Activated CD4-positive, alpha-beta T cell treated with anti-CD3 and anti-CD28 coated beads for 48 hours (primary cell): Measurements from ENCODE around the gene FCHSD1.
A peak's percentile ranks its signal among the peaks of the same experiment; 100 is the strongest.

ENCODE experiments used
- DNase-seq: peaks from one replicate; pipeline ENCODE4 v3.0.0-alpha.2; 2020

FCHSD1 gene

DNA sequence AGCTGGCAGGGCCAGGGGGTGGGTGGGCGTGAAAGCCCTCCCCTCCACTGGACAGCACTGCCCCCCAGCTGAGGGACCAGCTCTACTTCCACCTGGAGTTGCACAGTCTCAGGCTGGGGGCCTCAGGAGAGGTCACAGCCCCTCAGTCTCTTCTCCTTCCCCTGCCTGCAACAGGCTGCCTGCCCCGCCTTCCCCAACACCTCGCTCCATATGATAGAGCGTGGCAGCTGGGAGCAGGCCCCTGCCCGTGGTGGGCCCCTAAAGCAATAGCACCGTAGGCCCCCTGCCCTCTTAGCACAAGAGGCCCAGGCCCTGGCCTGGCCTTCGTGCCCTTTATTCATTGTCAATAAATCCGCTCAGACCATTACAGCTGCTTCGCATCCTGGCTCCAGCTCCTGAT, 10.5 kb downstream of the FCHSD1 start:
- no peak for DNase-seq

DNA sequence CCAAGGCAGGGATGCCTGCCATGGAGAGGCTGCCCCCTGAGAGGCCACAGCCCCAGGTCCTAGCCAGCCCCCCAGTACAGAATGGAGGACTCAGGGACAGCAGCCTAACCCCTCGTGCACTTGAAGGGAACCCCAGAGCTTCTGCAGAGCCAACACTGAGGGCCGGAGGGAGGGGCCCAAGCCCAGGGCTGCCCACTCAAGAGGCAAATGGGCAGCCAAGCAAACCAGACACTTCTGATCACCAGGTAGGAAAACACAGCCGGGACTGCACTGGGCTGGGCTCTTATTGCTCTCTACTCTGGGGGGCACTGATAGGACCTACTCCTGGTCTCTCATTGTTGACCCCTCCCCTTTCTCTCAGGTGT, 11.2 kb downstream of the FCHSD1 start:
- no peak for DNase-seq

GRCh38 chr5:141639357-141640050, 11.7 kb downstream of the FCHSD1 start:
- DNase-seq = no peak

DNA sequence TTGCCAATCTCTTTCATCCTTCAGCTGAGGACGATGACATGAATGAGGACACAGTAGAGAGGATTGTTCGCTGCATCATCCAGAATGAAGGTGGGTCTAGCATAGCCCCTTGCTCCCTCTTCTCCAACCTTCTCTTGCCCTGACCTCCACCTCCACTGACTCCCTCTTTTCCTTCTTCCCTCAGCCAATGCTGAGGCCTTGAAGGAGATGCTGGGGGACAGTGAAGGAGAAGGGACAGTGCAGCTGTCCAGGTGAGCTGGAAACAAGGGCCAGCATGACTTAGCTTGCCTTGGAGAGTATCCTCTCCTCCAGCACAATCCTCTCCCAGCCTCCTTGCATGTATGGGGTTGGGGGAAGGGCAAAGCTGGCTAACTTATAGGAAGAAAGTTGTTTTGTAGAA, 12.4 kb downstream of the FCHSD1 start:
- DNase-seq = no peak

DNA sequence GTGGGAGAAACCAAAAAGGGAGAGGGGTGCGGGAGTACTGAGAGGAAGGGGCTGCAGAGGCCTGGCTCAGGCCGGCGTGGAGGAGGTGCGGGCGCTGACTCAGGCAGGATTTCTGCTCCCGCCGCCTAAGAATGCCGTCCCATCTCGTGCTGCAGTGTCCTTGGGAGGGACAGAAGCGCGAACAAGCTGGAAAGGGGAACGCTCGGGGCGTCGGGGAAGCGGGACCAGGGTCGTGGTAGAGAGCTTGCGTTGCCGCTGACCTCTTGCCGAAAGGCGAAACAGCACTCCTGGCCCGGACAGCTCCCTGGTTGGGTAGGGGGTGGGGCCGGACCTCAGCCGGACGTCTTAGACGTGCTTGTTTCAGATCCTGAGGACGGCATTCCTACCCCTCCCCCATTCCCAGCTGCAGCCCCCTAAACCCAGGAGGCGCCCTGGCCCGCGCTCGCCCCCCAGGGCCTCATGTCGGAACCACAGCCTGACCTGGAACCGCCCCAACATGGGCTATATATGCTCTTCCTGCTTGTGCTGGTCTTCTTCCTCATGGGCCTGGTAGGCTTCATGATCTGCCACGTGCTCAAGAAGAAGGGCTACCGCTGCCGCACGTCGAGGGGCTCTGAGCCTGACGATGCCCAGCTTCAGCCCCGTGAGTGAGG, 13.3 kb downstream of the FCHSD1 start:
- peak; percentile 69 for DNase-seq

- peak; percentile 63 for DNase-seq
Measured at GRCh38 chr5:141637123-141637766, 14.0 kb downstream of the FCHSD1 start.

GRCh38 chr5:141636413-141637122, 14.7 kb downstream of the FCHSD1 start, which contains the start of the genes HDAC3 and RELL2:
HDAC3 (minus strand) TSS chr5:141636849; CDS start chr5:141636790, 59 bp downstream.
RELL2 (plus strand) TSS chr5:141636997; CDS start chr5:141638226, 1,229 bp downstream.
- DNase-seq = peak; percentile 96

DNA sequence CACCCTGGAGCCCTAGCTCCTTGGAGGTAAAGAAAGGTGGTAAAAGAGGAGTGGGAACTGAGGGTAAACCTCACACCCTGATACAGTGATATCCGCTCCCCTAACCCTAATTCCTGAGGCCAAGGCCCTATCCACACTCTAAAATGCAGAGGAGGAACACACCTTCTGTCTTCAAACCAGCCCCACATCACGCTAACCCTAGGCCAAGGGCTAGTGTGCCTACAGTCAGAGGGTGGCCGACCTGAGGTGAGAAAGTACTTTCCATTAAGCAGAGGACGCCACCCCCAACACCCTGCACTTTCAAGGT, 15.2 kb downstream of the FCHSD1 start:
- no peak for DNase-seq

- DNase-seq = no peak
Measured at GRCh38 chr5:141635646-141636045, 15.6 kb downstream of the FCHSD1 start.

DNA sequence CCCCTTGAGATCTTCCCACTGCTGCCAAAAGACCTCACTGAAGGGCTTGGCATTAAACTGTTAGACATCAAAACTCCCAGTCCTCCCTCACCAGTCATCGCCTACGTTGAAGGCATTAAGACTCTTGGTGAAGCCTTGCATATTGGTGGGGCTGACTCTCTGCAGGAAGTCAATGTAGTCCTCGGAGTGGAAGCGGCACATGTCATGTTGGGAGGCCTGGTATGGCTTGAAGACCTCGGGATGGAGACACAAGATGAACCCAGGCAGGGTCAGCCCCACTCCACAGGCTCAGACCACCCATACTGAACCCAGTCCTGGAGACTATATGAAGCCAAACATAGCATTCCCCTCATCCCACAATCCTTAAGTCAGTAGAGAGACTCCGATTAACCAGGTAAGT, 16.5 kb downstream of the FCHSD1 start:
- DNase-seq = no peak

DNA sequence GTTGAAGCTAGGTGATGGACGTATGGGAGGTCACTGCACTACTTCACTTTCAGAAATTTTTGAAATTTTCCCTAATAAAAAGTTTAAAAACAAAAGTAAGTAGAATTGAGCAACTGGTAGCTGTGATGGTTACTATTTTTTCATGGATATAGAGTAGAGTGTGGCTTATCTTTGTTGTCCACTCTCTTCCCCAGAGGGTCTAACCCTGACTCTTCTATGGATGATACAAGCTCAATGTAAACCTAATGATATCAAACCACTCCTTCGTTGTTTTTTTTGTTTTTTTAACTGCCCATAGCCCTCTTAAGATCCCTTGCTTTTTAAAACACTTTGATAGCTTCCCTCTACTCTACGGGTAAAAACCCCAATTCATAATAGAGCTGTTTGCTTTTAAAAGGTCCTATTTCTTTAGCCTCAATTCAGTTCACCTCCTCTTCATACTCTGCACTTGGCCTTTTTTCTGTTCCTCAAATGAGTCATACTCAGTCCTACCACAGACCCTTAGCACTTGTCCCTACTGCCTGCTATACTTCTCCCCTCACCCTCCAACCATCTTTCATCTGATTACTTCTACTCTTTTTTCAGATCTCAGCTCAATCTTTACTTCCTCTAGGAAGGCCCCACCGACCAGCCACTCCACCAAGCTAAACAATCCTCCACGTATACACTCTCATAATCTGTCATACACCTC, 17.2 kb downstream of the FCHSD1 start:
- no peak for DNase-seq

DNA sequence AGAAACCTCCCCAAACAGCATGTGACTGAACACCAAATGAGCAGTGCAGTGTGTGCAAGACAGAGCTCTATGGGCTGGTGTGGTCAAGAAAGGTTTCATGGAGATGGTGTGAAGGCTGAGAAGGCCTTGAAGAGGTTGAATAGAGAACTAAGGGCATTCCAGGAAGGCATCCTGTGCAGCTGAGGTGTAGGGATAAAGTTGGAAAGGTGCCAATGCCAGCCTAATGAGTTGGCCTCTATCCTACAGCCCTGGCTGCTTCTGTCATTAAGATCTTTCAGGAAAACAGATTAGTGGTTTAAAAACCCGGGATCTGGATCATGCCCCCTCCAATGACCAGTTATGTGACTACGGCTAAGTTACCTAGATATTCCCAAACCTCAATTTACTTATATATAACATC, 18.6 kb downstream of the FCHSD1 start:
- DNase-seq = no peak

DNA sequence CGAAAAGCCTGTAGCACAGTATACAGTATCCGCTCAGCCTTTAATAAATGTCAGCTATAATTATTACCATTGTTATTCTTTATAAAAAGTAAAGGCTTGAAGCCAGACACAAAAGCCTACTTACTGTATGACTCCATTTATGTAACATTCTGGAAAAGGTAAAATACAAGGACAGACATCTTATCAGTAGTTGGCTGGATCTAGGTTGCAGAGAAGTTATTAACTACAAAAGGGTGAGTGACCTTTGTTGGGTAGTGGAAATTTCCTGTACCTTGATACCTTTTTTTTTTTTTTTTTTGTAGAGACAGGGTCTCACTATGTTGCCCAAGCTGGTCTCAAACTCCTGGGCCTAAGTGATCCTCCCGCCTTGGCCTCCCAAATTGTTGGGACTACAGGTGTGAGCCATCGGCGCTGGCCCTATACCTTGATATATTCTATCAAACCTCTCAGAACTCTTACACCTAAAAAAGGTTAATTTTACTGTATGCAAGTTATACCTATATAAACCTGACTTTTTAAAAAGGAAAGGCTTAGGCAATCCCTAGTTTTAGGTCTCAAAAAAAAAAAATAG, 20.6 kb downstream of the FCHSD1 start:
- DNase-seq = no peak

GRCh38 chr5:141628175-141628788, 22.9 kb downstream of the FCHSD1 start:
- no peak for DNase-seq

DNA sequence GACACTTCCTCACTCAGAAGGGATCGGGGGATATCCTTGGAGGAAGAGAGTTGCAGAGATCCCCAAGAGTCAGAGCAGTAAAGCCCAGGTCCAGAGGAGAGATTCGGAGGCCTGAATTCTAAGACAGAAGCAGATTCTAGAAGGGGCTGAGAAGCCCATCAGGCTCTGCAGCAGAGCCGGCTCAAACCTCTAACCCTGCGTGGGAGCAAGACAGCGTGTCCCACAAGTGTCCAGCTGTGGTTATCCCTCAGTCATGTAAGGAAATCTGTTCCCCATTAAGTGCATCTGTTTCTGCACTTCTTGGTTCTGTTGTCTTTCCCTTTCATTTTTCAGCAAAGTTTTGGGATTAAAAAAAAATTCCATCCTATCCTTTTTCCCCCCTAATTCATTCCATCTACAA, 27.6 kb downstream of the FCHSD1 start:
- DNase-seq = no peak

GRCh38 chr5:141623186-141623585, 28.0 kb downstream of the FCHSD1 start:
- DNase-seq = peak; percentile 51

DNA sequence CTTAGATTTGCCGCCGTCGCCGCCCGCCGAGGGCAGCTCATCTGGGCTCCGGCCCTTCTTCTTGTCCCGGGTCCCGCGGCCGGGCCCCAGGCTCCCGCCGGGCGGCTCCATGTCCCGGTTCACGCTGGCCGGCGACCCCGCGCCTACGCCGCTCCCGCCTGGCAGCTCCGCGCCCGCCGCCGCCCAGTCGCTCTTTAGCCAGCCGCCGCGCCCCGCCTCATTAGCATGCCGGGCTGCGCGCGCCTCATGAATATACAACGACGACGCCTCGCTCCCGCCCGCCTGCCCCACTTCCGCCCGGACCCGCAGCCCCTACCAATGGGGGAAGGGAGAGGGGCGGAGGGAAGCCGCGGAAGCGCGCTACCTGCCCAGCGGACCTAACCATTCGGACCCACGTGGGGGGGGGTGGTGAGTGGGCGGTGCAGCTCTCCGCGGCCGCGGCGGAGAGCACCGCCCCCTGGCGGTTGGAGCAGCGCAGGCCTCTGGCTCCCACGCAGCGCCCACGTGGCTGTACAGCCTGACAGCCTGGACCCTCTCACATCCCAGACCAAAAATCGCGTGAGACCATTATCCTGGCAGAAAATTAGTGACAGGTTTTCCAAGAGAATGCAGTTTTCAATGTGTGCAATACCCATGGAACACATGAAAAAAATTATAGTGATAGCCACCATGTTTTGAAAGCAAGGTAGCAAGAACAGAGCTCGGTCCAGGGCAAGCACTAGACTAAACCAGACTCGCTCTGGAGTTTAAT, 32.2 kb downstream of the FCHSD1 start, which contains the start of gene DIAPH1:
Gene DIAPH1 (minus strand): TSS at position 197 of the 751 bp plus-strand sequence. CDS start 86 bp downstream, at position 111.
- DNase-seq = peak; percentile 99

DNA sequence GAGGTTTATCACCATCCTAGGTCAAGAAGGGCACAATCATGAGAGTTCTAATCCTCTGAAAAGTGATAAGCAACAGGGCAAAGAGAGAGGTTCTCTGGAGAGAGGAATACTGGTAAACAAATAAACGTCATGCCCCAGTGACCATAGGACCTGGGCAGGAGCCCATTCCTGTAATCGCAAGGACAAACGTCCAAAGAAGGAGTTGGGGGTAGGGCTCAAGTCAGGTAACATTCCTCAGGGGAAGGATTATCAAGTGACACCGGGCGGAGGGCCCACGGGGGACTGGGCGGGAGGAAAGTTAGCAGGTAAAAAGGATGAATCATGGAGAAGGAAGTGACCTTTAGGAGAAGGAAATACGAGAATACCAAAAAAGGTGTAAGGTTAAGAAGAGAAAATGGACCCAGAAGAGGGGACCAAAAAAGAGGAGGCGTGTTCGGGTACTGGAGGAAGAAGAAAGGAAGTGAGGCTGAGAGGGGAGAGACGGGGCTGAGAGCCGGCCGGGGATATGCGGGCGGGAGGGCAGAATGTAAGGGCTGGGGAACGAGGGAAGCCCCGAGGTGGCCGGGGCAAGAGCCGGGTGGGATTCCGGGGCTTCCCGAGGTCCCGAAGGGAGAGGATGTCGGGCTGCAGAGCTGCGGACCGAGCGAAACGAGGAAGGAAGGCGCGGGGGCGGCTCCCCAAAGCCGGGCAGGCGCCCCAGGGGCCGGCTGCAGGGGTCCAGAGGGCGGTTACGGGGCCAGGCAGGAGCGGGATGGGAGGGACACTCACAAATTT, 33.0 kb downstream of the FCHSD1 start:
- DNase-seq = peak; percentile 81

GRCh38 chr5:141617682-141618029, 33.6 kb downstream of the FCHSD1 start:
- no peak for DNase-seq

- DNase-seq = no peak
Measured at GRCh38 chr5:141617128-141617527, 34.1 kb downstream of the FCHSD1 start.
